CD4-positive, alpha-beta T cell (primary cell): ENCODE data around the gene BPIFB1. TPM values are rescaled to one million over a fixed set of nuclear protein-coding genes. Genes with fewer than 3 reads are reported as not detected.

ENCODE experiments used
- ATAC-seq: fragments of 200-7000 bp; cut with Tn5 transposase; one replicate; pipeline ENCODE4 v1.10.0; 2022; ENCODE audit warnings: mild to moderate bottlenecking; ENCODE audit not compliant: poor library complexity
- CTCF ChIA-PET: fragments of 350-600 bp; sonication (Branson Sonifier 250); formaldehyde crosslinking; loops from one replicate; lab custom pipeline; 2021; ENCODE audit warnings: antibody characterized with exemption, inconsistent platforms; lab: Charles Lee
- POLR2A ChIA-PET: fragments of 350-600 bp; sonication (Branson Sonifier 250); formaldehyde crosslinking; loops from one replicate; lab custom pipeline; 2021; ENCODE audit warnings: antibody characterized with exemption, inconsistent platforms; lab: Charles Lee
- DNase-seq, 14 experiments: peaks; one replicate each; pipeline ENCODE4 v3.0.0-alpha.2; 2013 to 2020; ENCODE audit warnings: mixed read lengths in 2 of 14
- H3K27ac ChIP-seq, 2 donors: one replicate each; pipeline versions ENCODE4 v1.5.1 to v1.7.0; 2013; ENCODE audit warnings: low read length in 2 of 2, low read depth in 1 of 2, mild to moderate bottlenecking in 1 of 2
- H3K27me3 ChIP-seq, 2 experiments: 1 replicate in 1 of 2; 2 replicates in 1 of 2; pipeline versions ENCODE4 v1.6.1 to v1.7.0; 2013; ENCODE audit warnings: low read length in 2 of 2, control low read depth in 1 of 2, mild to moderate bottlenecking in 1 of 2, moderate library complexity in 1 of 2; ENCODE audit not compliant: insufficient read depth in 2 of 2, control insufficient read depth in 1 of 2
- H3K36me3 ChIP-seq: one replicate; pipeline ENCODE4 v1.6.1; 2013; ENCODE audit warnings: low read length, control low read depth; ENCODE audit not compliant: insufficient read depth
- H3K4me1 ChIP-seq: one replicate; pipeline ENCODE4 v1.6.1; 2013; ENCODE audit warnings: low read length, control low read depth; ENCODE audit not compliant: insufficient read depth
- H3K4me3 ChIP-seq: one replicate; pipeline ENCODE4 v1.5.1; 2013; ENCODE audit warnings: mild to moderate bottlenecking, low read length, moderate library complexity
- H3K9me3 ChIP-seq, 2 experiments: 1 replicate in 1 of 2; 2 replicates in 1 of 2; pipeline versions ENCODE4 v1.6.1 to v1.7.0; 2013; ENCODE audit warnings: low read length in 2 of 2, mild to moderate bottlenecking in 2 of 2, control low read depth in 1 of 2, moderate library complexity in 1 of 2; ENCODE audit not compliant: control insufficient read depth in 1 of 2, insufficient read depth in 1 of 2
- H3K27ac Mint-ChIP-seq: one replicate; pipeline ENCODE4 v1.8.0; 2020; ENCODE audit warnings: mixed read lengths
- H3K27me3 Mint-ChIP-seq: one replicate; pipeline ENCODE4 v1.8.0; 2021; ENCODE audit warnings: mixed read lengths
- H3K36me3 Mint-ChIP-seq: one replicate; pipeline ENCODE4 v1.8.0; 2021; ENCODE audit warnings: low read depth, mixed read lengths
- H3K4me1 Mint-ChIP-seq: one replicate; pipeline ENCODE4 v1.8.0; 2021; ENCODE audit warnings: low read depth, mixed read lengths
- H3K4me3 Mint-ChIP-seq: one replicate; pipeline ENCODE4 v1.8.0; 2020; ENCODE audit warnings: mild to moderate bottlenecking, mixed read lengths
- H3K9me3 Mint-ChIP-seq: one replicate; pipeline ENCODE4 v1.8.0; 2020; ENCODE audit warnings: mixed read lengths
- CTCF ChIP-seq: fragments of 200-600 bp; IDR thresholded peaks from one replicate; pipeline ENCODE4 v1.8.0; 2022; ENCODE audit warnings: antibody characterized with exemption, mild to moderate bottlenecking
- intact Hi-C, 2 experiments: fragments of 100-400 bp; cut with DNase I in 1 of 2; cut with micrococcal nuclease in 1 of 2; formaldehyde crosslinking; loops; one replicate each; pipeline versions ENCODE4 v1.15.1 to v1.9.0; 2023 to 2025; cut with DNase I, micrococcal nuclease
- total RNA-seq, 174 experiments: library from RNA in 2 of 174; stranded (reverse) in 2 of 174; gene quantifications; one replicate each; pipeline ENCODE4 v1.2.3 and lab custom pipeline; 2021 to 2026

Gene BPIFB1
- total RNA-seq, 2 experiments from 2014 or later = not detected

GRCh38 chr20:33291830-33292355 is 8.9 kb downstream of the BPIFB1 start:
- peak; percentile 67 for ATAC-seq
- POLR2A ChIA-PET = interaction anchor here (0.5 to 1.3 kb wide), 2 partner anchors 10 to 758 kb away, joined by 3 to 4 read pairs; no protein-coding TSS in a partner anchor

GRCh38 chr20:33296206-33296605 is 13.2 kb downstream of the BPIFB1 start:
- Mint-ChIP-seq H3K9me3 (no peaks in the 10 kb centered on the region), H3K4me3 (no peak overlapping the region), H3K36me3 (no peaks in the 10 kb centered on the region), H3K27me3 (peaks cover 6% of the 10 kb centered on the region), H3K27ac (no peak overlapping the region), H3K4me1 (no peaks in the 10 kb centered on the region)
- ChIA-PET CTCF (no interaction called here), POLR2A (no interaction called here)
- H3K27ac ChIP-seq = no peak overlapping the region
- no peaks in the 10 kb centered on the region for H3K36me3 ChIP-seq
- H3K4me1 ChIP-seq = peaks cover 6% of the 10 kb centered on the region
- ATAC-seq (no peak), DNase-seq (no peak)
- H3K27me3 ChIP-seq = no peaks in the 10 kb centered on the region
- no peaks in the 10 kb centered on the region for H3K9me3 ChIP-seq
- H3K4me3 ChIP-seq = no peak overlapping the region
- intact Hi-C loops = loop anchor here (5.0 to 10.0 kb wide), 3 partner anchors 201 to 624 kb away; partner anchors contain the start of gene C20orf203 (in 2 of the 2)
- no peak for TF ChIP-seq CTCF

More at GRCh38 chr20:33291830-33292355, 8.9 kb downstream of the BPIFB1 start:
- H3K27me3 ChIP-seq = no peaks in the 10 kb centered on the region
- no peaks in the 10 kb centered on the region for H3K4me1 ChIP-seq
- Mint-ChIP-seq H3K4me1 (no peaks in the 10 kb centered on the region), H3K36me3 (no peaks in the 10 kb centered on the region), H3K4me3 (no peak overlapping the region), H3K27me3 (peaks cover 10% of the 10 kb centered on the region), H3K27ac (no peak overlapping the region), H3K9me3 (no peaks in the 10 kb centered on the region)
- H3K36me3 ChIP-seq = no peaks in the 10 kb centered on the region
- TF ChIP-seq CTCF = peak; percentile 98
- H3K9me3 ChIP-seq = no peaks in the 10 kb centered on the region
- CTCF ChIA-PET = interaction anchor here (0.8 to 2.7 kb wide), 4 partner anchors 22 to 502 kb away, joined by 3 to 12 read pairs (median 3); no protein-coding TSS in a partner anchor
- peak; percentile 51 to 79 (median 60) for DNase-seq
- H3K4me3 ChIP-seq = no peak overlapping the region
- intact Hi-C loops = loop anchor here (1.0 to 10.0 kb wide), 6 partner anchors 197 to 617 kb away; partner anchors contain the start of gene C20orf203 (in 1 of the 2)
- no peak overlapping the region for H3K27ac ChIP-seq

- Histone ChIP-seq H3K27me3 (no peaks in the 10 kb centered on the region), H3K9me3 (no peaks in the 10 kb centered on the region), H3K4me3 (no peak overlapping the region), H3K27ac (no peak overlapping the region), H3K36me3 (no peaks in the 10 kb centered on the region), H3K4me1 (peaks cover 6% of the 10 kb centered on the region)
- CTCF ChIA-PET = no interaction called here
- Mint-ChIP-seq H3K4me3 (no peak overlapping the region), H3K36me3 (no peaks in the 10 kb centered on the region), H3K9me3 (no peaks in the 10 kb centered on the region), H3K27ac (no peak overlapping the region), H3K27me3 (no peaks in the 10 kb centered on the region), H3K4me1 (no peaks in the 10 kb centered on the region)
- TF ChIP-seq CTCF = no peak
- intact Hi-C loops = loop anchor here (2.0 to 10.0 kb wide), 4 partner anchors 204 to 626 kb away; partner anchors contain the start of gene C20orf203 (in 2 of the 2)
- POLR2A ChIA-PET = no interaction called here
- DNase-seq (no peak), ATAC-seq (no peak)
Measured at GRCh38 chr20:33298391-33298790, 15.4 kb downstream of the BPIFB1 start.
